H1 (cell line): ENCODE data around the gene TIMD4. TPM values are rescaled to one million over a fixed set of nuclear protein-coding genes. Genes with fewer than 3 reads are reported as not detected.
"Not testable (repeated sequence)": the region's sequence is repeated elsewhere in the genome, so short reads cannot be mapped to it uniquely, and the experiment has no call there.

Source experiments
- CTCF ChIA-PET: fragments of 300-600 bp; sonication (Branson Sonifier 250); formaldehyde crosslinking; loops from one replicate; lab custom pipeline; 2021; ENCODE audit not compliant: partially characterized antibody; lab: Charles Lee
- POLR2A ChIA-PET: fragments of 300-600 bp; sonication (Branson Sonifier 250); formaldehyde crosslinking; loops from one replicate; lab custom pipeline; 2021; ENCODE audit warnings: inconsistent platforms; ENCODE audit not compliant: partially characterized antibody; lab: Charles Lee
- DNase-seq, 2 experiments: peaks; one replicate each; pipeline versions ENCODE4 v3.0.0 to v3.0.0-alpha.2; 2010 to 2022; ENCODE audit warnings: low spot score in 2 of 2, low read depth in 1 of 2, mixed read lengths in 1 of 2
- FAIRE-seq: peaks from 2 replicates; lab custom pipeline; 2011; peaks lifted over from hg19 to GRCh38; lab: Jason Lieb, UNC
- H2AFZ ChIP-seq: 2 replicates; pipeline ENCODE4 v1.8.1; 2012; ENCODE audit warnings: low read length, inconsistent platforms
- H2AK5ac ChIP-seq: 2 replicates; pipeline ENCODE4 v1.6.1; 2013; ENCODE audit warnings: low read depth, low read length
- H2BK120ac ChIP-seq: replicated peaks from 2 replicates; pipeline ENCODE3; 2013; ENCODE audit warnings: low read depth, low read length, inconsistent platforms
- H2BK12ac ChIP-seq: 2 replicates; pipeline ENCODE4 v1.6.1; 2013; ENCODE audit warnings: low read depth, low read length
- H2BK15ac ChIP-seq: 2 replicates; pipeline ENCODE4 v1.6.1; 2013; ENCODE audit warnings: low read length
- H2BK20ac ChIP-seq: 2 replicates; pipeline ENCODE4 v1.6.1; 2013; ENCODE audit warnings: low read length
- H2BK5ac ChIP-seq: 2 replicates; pipeline ENCODE4 v1.6.1; 2013; ENCODE audit warnings: low read depth, low read length
- H3K14ac ChIP-seq: 2 replicates; pipeline ENCODE4 v1.6.1; 2013; ENCODE audit warnings: inconsistent platforms; ENCODE audit not compliant: insufficient read length
- H3K18ac ChIP-seq: 2 replicates; pipeline ENCODE4 v1.6.1; 2013; ENCODE audit warnings: low read length; ENCODE audit errors: extremely low read depth
- H3K23ac ChIP-seq: 2 replicates; pipeline ENCODE4 v1.6.1; 2013; ENCODE audit warnings: inconsistent platforms; ENCODE audit not compliant: insufficient read length
- H3K23me2 ChIP-seq: 2 replicates; pipeline ENCODE4 v1.6.1; 2013; ENCODE audit warnings: low read depth, low read length
- H3K27ac ChIP-seq: 2 replicates; pipeline ENCODE4 v1.6.1; 2011; ENCODE audit warnings: low read depth, low read length, inconsistent platforms
- H3K27me3 ChIP-seq, 4 experiments: replicated peaks in 1 of 4; 1 replicate in 1 of 4; 2 replicates in 3 of 4; pipeline versions ENCODE4 v1.6.1 to v1.8.1; 2011 to 2013; ENCODE audit warnings: low read length in 3 of 4, mild to moderate bottlenecking in 3 of 4, inconsistent platforms in 2 of 4, mixed read lengths in 2 of 4, moderate library complexity in 1 of 4; ENCODE audit not compliant: control insufficient read depth in 3 of 4, insufficient read depth in 3 of 4; ENCODE audit errors: extremely low read depth in 1 of 4
- H3K36me3 ChIP-seq, 4 experiments: 2 replicates each; pipeline versions ENCODE4 v1.6.1 to v1.8.1; 2011 to 2013; ENCODE audit warnings: mild to moderate bottlenecking in 4 of 4, low read length in 3 of 4, moderate library complexity in 2 of 4, control low read depth in 1 of 4, inconsistent platforms in 1 of 4; ENCODE audit not compliant: insufficient read depth in 4 of 4, control insufficient read depth in 2 of 4
- H3K4ac ChIP-seq: replicated peaks from 2 replicates; pipeline ENCODE3; 2013; ENCODE audit warnings: low read length, low read depth, mixed read lengths, inconsistent platforms; ENCODE audit not compliant: insufficient read length
- H3K4me1 ChIP-seq, 4 experiments: replicated peaks in 1 of 4; 1 replicate in 1 of 4; 2 replicates in 3 of 4; pipeline versions ENCODE4 v1.6.1 to v1.8.1; 2011 to 2013; ENCODE audit warnings: low read length in 3 of 4, inconsistent platforms in 2 of 4, mixed read lengths in 1 of 4; ENCODE audit not compliant: insufficient read depth in 4 of 4, control insufficient read depth in 3 of 4
- H3K4me2 ChIP-seq, 2 experiments: 2 replicates each; pipeline versions ENCODE4 v1.6.1 to v1.8.1; 2011 to 2013; ENCODE audit warnings: low read depth in 2 of 2, low read length in 2 of 2, control low read depth in 1 of 2, inconsistent platforms in 1 of 2, mild to moderate bottlenecking in 1 of 2; ENCODE audit not compliant: insufficient read depth in 1 of 2
- H3K4me3 ChIP-seq, 4 experiments: fragments of 200-600, 300-600 bp in 1 of 4; sonication (generic), shearing (Covaris generic), sonication (Bioruptor Twin) in 1 of 4; 2 replicates each; pipeline versions ENCODE4 v1.5.1 to v1.8.1; 2011 to 2016; ENCODE audit warnings: low read length in 4 of 4, low read depth in 3 of 4, control low read depth in 2 of 4, inconsistent platforms in 2 of 4, mild to moderate bottlenecking in 2 of 4, mixed read lengths in 1 of 4, moderate library complexity in 1 of 4; ENCODE audit not compliant: insufficient read depth in 2 of 4; ENCODE audit errors: extremely low read depth in 1 of 4
- H3K56ac ChIP-seq: replicated peaks from 2 replicates; pipeline ENCODE3; 2013; ENCODE audit warnings: low read depth, mild to moderate bottlenecking, mixed read lengths, low read length, inconsistent platforms; ENCODE audit not compliant: insufficient read length
- H3K79me1 ChIP-seq: 2 replicates; pipeline ENCODE4 v1.6.1; 2013; ENCODE audit warnings: low read depth, low read length, control low read depth
- H3K79me2 ChIP-seq, 2 experiments: 2 replicates each; pipeline versions ENCODE4 v1.6.1 to v1.8.1; 2012 to 2013; ENCODE audit warnings: low read length in 2 of 2, mild to moderate bottlenecking in 2 of 2, inconsistent platforms in 1 of 2; ENCODE audit not compliant: insufficient read depth in 2 of 2, control insufficient read depth in 1 of 2
- H3K9ac ChIP-seq, 4 experiments: replicated peaks in 1 of 4; 1 replicate in 1 of 4; 2 replicates in 3 of 4; pipeline versions ENCODE4 v1.6.1 to v1.8.1; 2011 to 2013; ENCODE audit warnings: low read depth in 3 of 4, low read length in 3 of 4, control low read depth in 2 of 4, mild to moderate bottlenecking in 2 of 4, moderate library complexity in 2 of 4, inconsistent platforms in 1 of 4; ENCODE audit errors: extremely low read depth in 1 of 4
- H3K9me3 ChIP-seq, 2 experiments: 2 replicates each; pipeline versions ENCODE4 v1.6.1 to v1.8.1; 2012 to 2013; ENCODE audit warnings: mild to moderate bottlenecking in 2 of 2, moderate library complexity in 2 of 2, control low read depth in 1 of 2, inconsistent platforms in 1 of 2, low read depth in 1 of 2, low read length in 1 of 2, mixed read lengths in 1 of 2; ENCODE audit not compliant: insufficient read depth in 2 of 2
- H4K20me1 ChIP-seq, 2 experiments: replicated peaks in 1 of 2; 2 replicates each; pipeline versions ENCODE3 to v1.8.1; 2011 to 2013; ENCODE audit warnings: inconsistent platforms in 2 of 2, low read length in 2 of 2, mild to moderate bottlenecking in 1 of 2; ENCODE audit not compliant: insufficient read depth in 2 of 2, control insufficient read depth in 1 of 2
- H4K5ac ChIP-seq: 2 replicates; pipeline ENCODE4 v1.6.1; 2013; ENCODE audit warnings: low read length, low read depth, mixed read lengths, inconsistent platforms; ENCODE audit not compliant: insufficient read length
- H4K8ac ChIP-seq: 2 replicates; pipeline ENCODE4 v1.8.0; 2013; ENCODE audit warnings: mild to moderate bottlenecking, moderate library complexity, low read length, inconsistent platforms; ENCODE audit not compliant: insufficient read depth; ENCODE audit errors: extremely low read depth
- H4K91ac ChIP-seq: replicated peaks from 2 replicates; pipeline ENCODE3; 2013; ENCODE audit warnings: low read length, mixed read lengths, inconsistent platforms; ENCODE audit not compliant: insufficient read length
- CTCF ChIP-seq, 3 experiments: IDR thresholded peaks; 1 replicate in 2 of 3; 2 replicates in 1 of 3; pipeline versions ENCODE4 v1.5.1 to v1.6.1; 2011; ENCODE audit warnings: low read length in 3 of 3, mild to moderate bottlenecking in 3 of 3, inconsistent platforms in 2 of 3, low read depth in 1 of 3, moderate library complexity in 1 of 3; ENCODE audit not compliant: insufficient read depth in 1 of 3; ENCODE audit errors: control extremely low read depth in 1 of 3
- RAD21 ChIP-seq, 2 experiments: IDR thresholded peaks in 1 of 2; conservative IDR thresholded peaks in 1 of 2; 2 replicates each; pipeline ENCODE4 v1.6.1; 2011; ENCODE audit warnings: low read depth in 2 of 2, low read length in 2 of 2, improper control_type of control experiment in 1 of 2, inconsistent platforms in 1 of 2, mild to moderate bottlenecking in 1 of 2, moderate library complexity in 1 of 2
- WGBS, 2 experiments: shearing (Covaris generic) in 1 of 2; methylation state at CpG; one replicate each; pipeline versions ENCODE4 v1.1.6 to v1.1.7; 2013 to 2015; ENCODE audit warnings: low lambda C conversion rate in 2 of 2, mixed read lengths in 2 of 2, inconsistent platforms in 1 of 2, low coverage in 1 of 2, missing lambda C conversion rate in 1 of 2; ENCODE audit not compliant: insufficient replicate concordance in 2 of 2, insufficient coverage in 1 of 2, insufficient read length in 1 of 2; ENCODE audit errors: extremely low coverage in 1 of 2, missing lambda C conversion rate in 1 of 2; 5-methylcytosine and 5-hydroxymethylcytosine counted together
- polyA plus RNA-seq, 7 experiments: library from polyadenylated mRNA; depleted of rRNA in 3 of 7; stranded (reverse) in 5 of 7; unstranded in 2 of 7; fragments of >200 nt in 5 of 7; fragments of 200-250 nt in 2 of 7; gene quantifications; 1 replicate in 5 of 7; 2 replicates in 1 of 7; 4 replicates in 1 of 7; pipeline versions ENCODE4 v1.2.1 to v1.2.3, GENCODE V29; 2011 to 2013; ENCODE audit warnings: missing spikeins in 2 of 7, mixed read lengths in 2 of 7
- total RNA-seq: library from RNA; stranded (reverse); fragmentation: NEBNext Ultra II Directional; extraction: Animal tissue kit (Norgen Biotek cat#: 25700); gene quantifications from 2 replicates; pipeline ENCODE4 v1.2.1, GENCODE V29; 2021

TIMD4 gene
- total and polyA plus RNA-seq, 2 of the 8 experiments (the other 6 are each of a cell fraction or from before 2014, with no cell fraction given), result not detected

GRCh38 chr5:156925767-156926166 lies 37.3 kb downstream of the TIMD4 start:
- H3K79me1 ChIP-seq, H3K36me3 ChIP-seq, H3K23ac ChIP-seq, H2BK15ac ChIP-seq, H3K14ac ChIP-seq, H3K4me1 ChIP-seq, H3K4ac ChIP-seq, H3K18ac ChIP-seq, H2AK5ac ChIP-seq, H4K91ac ChIP-seq, H3K23me2 ChIP-seq, H2BK5ac ChIP-seq, H3K56ac ChIP-seq, H3K4me2 ChIP-seq, H2BK12ac ChIP-seq, H3K79me2 ChIP-seq, H4K5ac ChIP-seq, POLR2A ChIA-PET, FAIRE-seq, H3K27me3 ChIP-seq, H4K20me1 ChIP-seq, H2BK20ac ChIP-seq, H2BK120ac ChIP-seq, H3K27ac ChIP-seq, H4K8ac ChIP-seq, H3K4me3 ChIP-seq, H3K9me3 ChIP-seq, H3K9ac ChIP-seq, H2AFZ ChIP-seq: not testable (repeated sequence)
- TF ChIP-seq RAD21 (IDR thresholded peaks at IDR 0.05 in 1 of 2, conservative IDR thresholded peaks at IDR 0.05 in 1 of 2; ENCODE audit: low read depth in 2 of 2, low read length in 2 of 2), result peak; percentile 18 to 36; a peak in 2 of 4 replicates
- TF ChIP-seq CTCF (IDR thresholded peaks at IDR 0.05; ENCODE audit: control extremely low read depth in 1 of 3, insufficient read depth in 1 of 3, low read depth in 1 of 3, low read length in 3 of 3), result peak in 2 of 3 experiments; percentile 23 to 27; a peak in 2 of 4 replicates
- DNase-seq, result peak in 1 of 2 experiments; percentile 52
- CTCF ChIA-PET, result interaction anchor here (0.6 to 1.5 kb wide), 5 partner anchors 10 to 262 kb away, joined by 3 to 4 read pairs (median 3); no protein-coding TSS in a partner anchor
- 80% methylated on average over 4 of the region's 4 CpGs; no CpG with 5 or more reads in 1 of the 2 experiments for WGBS, 2 experiments
